GM18858 (cell line): ENCODE measurements around the gene ZNF816.
"Not testable (repeated sequence)": the region's sequence is repeated elsewhere in the genome, so short reads cannot be mapped to it uniquely, and the experiment has no call there.

ENCODE experiments used
- ATAC-seq: cut with Tn5 transposase; IDR thresholded peaks from one replicate; pipeline ENCODE4 v1.9.1; 2021; ENCODE audit not compliant: unreplicated experiment

The ZNF816 gene

DNA sequence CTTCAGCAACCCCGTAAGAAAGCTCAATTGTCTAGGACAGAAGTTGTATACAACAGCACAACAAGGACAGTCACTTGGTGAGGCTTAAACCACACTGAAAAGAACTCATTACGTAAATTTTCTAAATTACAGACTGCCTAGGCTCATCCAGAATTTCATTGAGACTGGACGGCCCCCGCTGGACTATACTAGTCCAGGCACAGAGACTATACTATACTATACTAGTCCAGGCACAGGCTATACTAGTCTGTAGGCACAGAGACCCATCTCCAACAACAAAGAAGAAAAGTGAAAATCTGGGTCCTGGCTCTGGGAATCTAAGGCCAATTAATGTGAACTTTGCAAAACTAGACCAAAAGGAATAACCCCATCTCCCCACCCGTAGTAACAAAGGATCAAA, 700 bp downstream of the ZNF816 start:
- no peak for ATAC-seq

DNA sequence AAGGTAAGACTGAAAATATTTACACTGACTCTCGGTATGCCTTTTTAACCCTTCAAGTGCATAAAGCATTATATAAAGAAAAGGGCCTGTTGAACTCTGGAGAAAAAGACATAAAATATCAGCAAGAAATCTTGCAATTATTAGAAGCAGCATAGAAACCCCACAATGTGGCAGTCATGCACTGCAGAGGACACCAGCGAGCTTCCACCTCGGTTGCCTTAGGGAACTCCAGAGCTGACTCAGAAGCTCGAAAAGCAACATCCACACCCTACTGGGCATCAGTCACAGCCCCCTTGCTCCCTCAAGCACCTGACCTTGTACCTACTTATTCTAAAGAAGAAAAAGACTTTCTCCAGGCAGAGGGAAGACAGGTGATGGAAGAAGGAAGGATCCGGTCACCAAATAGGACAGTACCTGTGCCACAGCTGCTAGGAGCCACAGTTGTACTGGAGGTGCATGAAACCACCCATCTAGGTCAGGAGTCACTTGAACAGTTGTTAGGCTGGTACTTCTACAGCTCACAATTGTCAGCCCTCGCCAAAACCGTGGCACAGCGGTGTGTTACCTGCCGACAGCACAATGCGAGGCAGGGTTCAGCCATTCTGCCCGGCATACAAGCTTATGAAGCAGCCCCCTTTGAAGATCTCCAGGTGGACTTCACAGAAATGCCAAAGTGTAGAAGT, 2.9 kb downstream of the ZNF816 start:
- ATAC-seq, result no peak

GRCh38 chr19:52957591-52957990, 5.1 kb downstream of the ZNF816 start:
- no peak for ATAC-seq

DNA sequence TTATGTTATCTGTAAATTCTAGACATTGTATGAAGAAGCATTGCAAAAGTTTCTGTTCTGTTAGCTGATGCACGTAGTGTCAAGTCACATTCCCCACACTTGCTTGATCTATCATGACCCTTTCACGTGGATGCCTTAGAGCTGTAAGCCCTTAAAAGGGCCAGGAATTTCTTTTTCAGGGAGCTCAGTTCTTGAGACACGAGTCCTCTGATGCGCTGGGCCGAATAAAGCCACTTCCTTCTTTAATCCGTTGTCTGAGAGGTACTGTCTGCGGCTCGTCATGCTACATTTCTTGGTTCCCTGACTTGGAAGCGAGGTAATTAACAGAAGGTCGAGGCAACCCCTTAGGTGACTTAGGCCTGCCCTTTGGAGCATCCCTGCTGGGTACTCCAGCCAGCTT, 5.8 kb downstream of the ZNF816 start:
- ATAC-seq, result no peak

- ATAC-seq, result no peak
These were observed 13.3 kb downstream of the ZNF816 start for GRCh38 chr19:52949422-52949821.

GRCh38 chr19:52948025-52948770, 14.5 kb downstream of the ZNF816 start:
- no peak for ATAC-seq

GRCh38 chr19:52946322-52947310, 16.1 kb downstream of the ZNF816 start:
- no peak for ATAC-seq

DNA sequence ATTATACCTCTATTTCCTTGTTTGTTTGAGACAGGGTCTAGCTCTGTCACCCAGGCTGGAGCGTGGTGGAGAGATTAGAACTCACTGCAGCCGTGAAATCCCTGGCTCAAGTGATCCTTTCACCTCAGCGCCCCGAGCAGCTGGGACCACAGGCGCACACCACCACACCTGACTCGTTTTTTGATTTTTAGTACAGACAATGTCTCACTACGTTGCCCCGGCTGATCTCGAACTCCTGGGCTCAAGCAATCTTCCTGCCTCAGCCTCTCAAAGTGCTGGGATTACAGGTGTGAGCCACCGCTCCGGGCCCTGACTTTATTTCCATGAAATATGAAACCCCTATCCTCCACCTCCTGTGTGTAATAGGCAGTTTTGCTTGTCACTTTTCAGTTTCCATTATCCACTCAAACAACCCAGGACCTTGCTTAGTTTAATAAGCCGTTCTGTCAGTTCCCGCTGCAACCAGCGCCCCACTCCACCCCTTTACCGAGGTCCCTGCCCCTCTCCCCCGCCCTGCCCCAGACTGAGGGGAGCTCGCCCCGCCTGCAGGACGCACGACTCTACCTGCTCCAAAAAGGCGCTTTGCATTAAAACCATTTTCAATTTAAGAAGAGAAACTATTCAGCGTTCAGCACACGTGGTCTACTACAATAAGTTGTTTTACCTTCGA, 16.9 kb downstream of the ZNF816 start:
- no peak for ATAC-seq

DNA sequence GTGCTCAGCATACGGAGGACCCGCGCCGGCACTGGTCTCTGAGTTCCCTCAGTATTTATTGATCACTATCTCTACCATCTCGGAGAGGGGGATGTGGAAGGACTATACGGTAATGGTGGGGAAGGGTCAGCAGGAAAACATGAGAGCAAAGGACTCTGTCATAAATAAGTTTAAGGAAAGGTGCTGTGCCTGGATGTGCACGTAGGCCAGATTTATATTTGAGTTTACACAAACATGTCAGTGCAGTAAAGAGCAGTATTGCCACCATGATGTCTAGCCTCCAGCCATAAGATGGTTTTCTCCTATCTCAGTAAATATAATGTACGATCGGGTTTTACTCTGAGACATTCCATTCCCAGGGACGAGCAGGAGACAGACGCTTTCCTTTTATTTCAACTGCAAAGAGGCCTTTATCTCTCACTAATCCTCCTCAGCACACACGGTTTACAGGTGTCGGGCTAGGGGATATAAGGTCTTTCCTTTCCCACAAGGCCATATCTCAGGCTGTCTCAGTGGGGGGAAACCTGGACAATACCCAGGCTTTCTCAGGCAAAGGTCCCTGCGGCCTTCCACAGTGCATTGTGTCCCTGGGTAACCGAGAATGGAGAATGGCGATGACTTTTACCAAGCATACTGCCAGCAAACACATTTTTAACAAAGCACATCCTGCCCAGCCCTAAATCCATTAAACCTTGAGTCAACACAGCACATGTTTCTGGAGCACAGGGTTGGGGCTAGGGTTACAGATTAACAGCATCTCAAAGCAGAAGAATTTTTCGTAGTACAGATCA, 17.8 kb downstream of the ZNF816 start:
- not testable (repeated sequence) for ATAC-seq

GRCh38 chr19:52943884-52944643, 18.6 kb downstream of the ZNF816 start:
- no peak for ATAC-seq

DNA sequence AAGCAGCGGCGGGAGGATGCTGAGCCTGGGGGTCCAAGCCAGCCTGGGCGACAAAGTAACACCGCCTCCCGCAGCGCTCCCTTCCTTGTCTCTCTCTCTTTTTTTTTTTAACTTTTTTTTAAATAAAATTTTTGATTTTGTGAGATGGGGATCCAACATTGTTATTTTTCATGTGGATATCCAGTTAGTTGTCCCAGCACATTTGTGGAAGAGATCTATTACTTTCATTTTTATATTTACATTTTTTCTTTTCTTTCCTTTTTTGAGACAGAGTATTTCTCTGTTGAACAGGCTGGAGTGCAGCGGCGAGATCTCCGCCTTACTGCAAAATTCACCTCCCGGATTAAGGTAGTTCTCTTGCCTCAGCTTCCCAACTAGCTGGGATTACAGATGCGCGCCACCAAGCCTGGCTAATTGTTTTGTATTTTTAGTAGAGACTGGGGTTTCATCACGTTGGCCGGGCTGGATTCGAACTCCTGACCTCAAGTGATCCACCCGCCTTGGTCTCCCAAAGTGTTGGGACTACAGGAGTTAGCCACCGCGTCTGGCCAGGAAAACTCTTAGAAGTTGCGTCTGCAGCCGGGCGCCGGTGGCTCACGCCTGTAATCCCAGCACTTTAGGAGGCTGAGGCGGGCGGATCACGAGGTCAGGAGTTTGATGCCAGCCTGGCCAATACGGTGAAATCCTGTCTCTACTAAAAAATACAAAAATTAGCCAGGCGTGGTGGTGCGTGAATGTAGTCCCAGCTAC, 19.4 kb downstream of the ZNF816 start:
- ATAC-seq, result no peak

DNA sequence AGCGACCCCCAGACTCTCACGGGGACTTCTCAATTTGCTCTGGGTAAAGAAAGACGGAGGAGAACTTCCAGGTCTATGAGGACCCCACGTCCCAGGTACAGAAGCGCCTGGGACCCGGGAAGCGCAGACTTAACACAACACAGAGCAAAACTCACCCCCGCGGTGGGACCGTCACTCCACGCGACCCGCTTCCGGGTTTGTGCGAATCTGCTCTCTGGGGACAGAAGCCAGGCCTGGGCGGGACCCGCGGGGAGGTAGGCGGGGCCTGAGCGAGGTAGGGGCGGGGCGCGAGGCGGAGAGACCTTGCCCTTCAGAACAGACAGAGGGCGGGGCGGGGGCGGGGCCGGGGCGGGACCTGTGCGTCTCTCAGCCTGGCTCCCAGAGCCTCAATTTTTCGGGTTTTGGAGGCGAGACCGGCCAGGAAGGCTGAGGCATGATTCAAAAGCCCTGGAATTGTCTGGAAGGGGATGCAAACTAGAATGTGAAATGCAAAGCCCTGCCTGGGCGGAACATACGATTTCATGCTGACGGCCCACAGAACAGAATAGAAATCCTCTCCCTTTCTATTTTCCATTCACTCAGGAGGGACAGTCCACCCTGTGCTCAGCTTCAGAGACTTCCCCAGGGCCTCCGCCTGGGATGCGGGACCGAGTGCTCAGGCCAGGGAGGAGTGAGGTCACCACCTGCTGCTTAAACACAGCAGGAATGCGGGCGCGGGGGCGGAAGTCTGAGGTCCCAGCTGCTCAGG, 20.1 kb downstream of the ZNF816 start:
- ATAC-seq, result no peak

DNA sequence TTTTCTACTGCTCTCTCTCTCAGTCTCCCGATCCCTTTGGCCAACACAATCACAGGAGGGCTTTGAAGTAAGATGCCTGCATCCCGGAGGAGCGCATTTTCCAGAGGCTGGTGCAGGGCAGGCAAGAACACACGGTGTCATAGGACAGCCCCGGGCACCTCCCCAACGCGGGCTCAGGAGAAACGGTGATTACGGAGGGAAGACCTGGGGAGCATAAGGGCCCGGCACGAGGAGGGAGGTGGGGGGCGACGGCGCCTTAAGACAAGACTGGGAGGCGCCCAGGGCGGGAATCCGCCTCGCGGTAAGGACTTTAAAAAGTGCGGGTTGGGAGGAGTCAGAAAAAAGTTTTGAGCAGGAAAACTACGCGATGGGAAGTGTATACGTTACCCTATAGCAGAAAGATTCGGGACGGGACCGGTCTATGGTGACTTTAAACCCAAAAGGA, 20.7 kb downstream of the ZNF816 start:
- no peak for ATAC-seq

- ATAC-seq, result not testable (repeated sequence)
These were observed 21.2 kb downstream of the ZNF816 start for GRCh38 chr19:52941523-52941922.

- ATAC-seq, result not testable (repeated sequence)
These were observed 21.8 kb downstream of the ZNF816 start for GRCh38 chr19:52940905-52941304.

GRCh38 chr19:52938761-52939160, 23.9 kb downstream of the ZNF816 start:
- no peak for ATAC-seq

- ATAC-seq, result no peak
These were observed 25.7 kb downstream of the ZNF816 start for GRCh38 chr19:52936954-52937325.
